H9 (cell line): Measurements from ENCODE around the gene IL4. TPM values are rescaled to one million over a fixed set of nuclear protein-coding genes. Genes with fewer than 3 reads are reported as not detected.

Source experiments
- DNase-seq: peaks from one replicate; pipeline ENCODE4 v3.0.0-alpha.2; 2017
- H2AFZ ChIP-seq: one replicate; pipeline ENCODE4 v1.6.1; 2013; ENCODE audit warnings: mild to moderate bottlenecking, low read length, control low read depth, moderate library complexity
- H2AK5ac ChIP-seq: 2 replicates; pipeline ENCODE4 v1.6.1; 2013; ENCODE audit warnings: low read length, control low read depth, mixed read lengths; ENCODE audit not compliant: insufficient read length
- H2BK120ac ChIP-seq: one replicate; pipeline ENCODE4 v1.6.1; 2013; ENCODE audit warnings: low read depth, mild to moderate bottlenecking, low read length, control low read depth, inconsistent platforms; ENCODE audit not compliant: poor library complexity, severe bottlenecking
- H2BK12ac ChIP-seq: 2 replicates; pipeline ENCODE4 v1.6.1; 2013; ENCODE audit warnings: low read length, control low read depth, mixed read lengths, low read depth; ENCODE audit not compliant: insufficient read length
- H2BK15ac ChIP-seq: 2 replicates; pipeline ENCODE4 v1.6.1; 2013; ENCODE audit warnings: low read depth, low read length, control low read depth
- H2BK20ac ChIP-seq: one replicate; pipeline ENCODE4 v1.6.1; 2013; ENCODE audit warnings: low read depth, mild to moderate bottlenecking, low read length, control low read depth, inconsistent platforms; ENCODE audit not compliant: poor library complexity, severe bottlenecking
- H2BK5ac ChIP-seq: 2 replicates; pipeline ENCODE4 v1.6.1; 2013; ENCODE audit warnings: low read length, control low read depth, mixed read lengths; ENCODE audit not compliant: insufficient read length
- H3K14ac ChIP-seq: 2 replicates; pipeline ENCODE4 v1.6.1; 2013; ENCODE audit warnings: low read length, control low read depth; ENCODE audit not compliant: insufficient read depth
- H3K18ac ChIP-seq: 2 replicates; pipeline ENCODE4 v1.6.1; 2013; ENCODE audit warnings: low read depth, mild to moderate bottlenecking, mixed read lengths, low read length, control low read depth; ENCODE audit not compliant: insufficient read length
- H3K23ac ChIP-seq: 2 replicates; pipeline ENCODE4 v1.6.1; 2013; ENCODE audit warnings: low read length, control low read depth, mixed read lengths, low read depth; ENCODE audit not compliant: insufficient read length
- H3K23me2 ChIP-seq: 2 replicates; pipeline ENCODE4 v1.6.1; 2013; ENCODE audit warnings: low read depth, mild to moderate bottlenecking, mixed read lengths, low read length, control low read depth; ENCODE audit not compliant: insufficient read length, poor library complexity, severe bottlenecking
- H3K27ac ChIP-seq: 2 replicates; pipeline ENCODE4 v1.5.1; 2013; ENCODE audit warnings: low read length, control low read depth, mixed read lengths, low read depth; ENCODE audit not compliant: insufficient read length
- H3K27me3 ChIP-seq: 2 replicates; pipeline ENCODE4 v1.6.1; 2013; ENCODE audit warnings: low read length, control low read depth, inconsistent platforms; ENCODE audit not compliant: insufficient read depth
- H3K4ac ChIP-seq: 2 replicates; pipeline ENCODE4 v1.6.1; 2013; ENCODE audit warnings: low read depth, mild to moderate bottlenecking, control low read depth, inconsistent platforms, low read length, moderate library complexity
- H3K4me1 ChIP-seq: 2 replicates; pipeline ENCODE4 v1.6.1; 2013; ENCODE audit warnings: low read length, control low read depth, inconsistent platforms; ENCODE audit not compliant: insufficient read depth
- H3K4me2 ChIP-seq: 2 replicates; pipeline ENCODE4 v1.6.1; 2013; ENCODE audit warnings: low read length, control low read depth, mixed read lengths; ENCODE audit not compliant: insufficient read length, insufficient read depth
- H3K56ac ChIP-seq: 2 replicates; pipeline ENCODE4 v1.6.1; 2013; ENCODE audit warnings: low read depth, mild to moderate bottlenecking, mixed read lengths, low read length, control low read depth; ENCODE audit not compliant: insufficient read length
- H3K79me1 ChIP-seq: 2 replicates; pipeline ENCODE4 v1.6.1; 2013; ENCODE audit warnings: low read depth, mild to moderate bottlenecking, moderate library complexity, low read length, control low read depth, inconsistent platforms; ENCODE audit not compliant: insufficient read depth, poor library complexity, severe bottlenecking
- H3K79me2 ChIP-seq: 2 replicates; pipeline ENCODE4 v1.6.1; 2013; ENCODE audit warnings: low read length, control low read depth, inconsistent platforms; ENCODE audit not compliant: insufficient read depth
- H3K9ac ChIP-seq: 2 replicates; pipeline ENCODE4 v1.6.1; 2013; ENCODE audit warnings: low read length, control low read depth, mixed read lengths; ENCODE audit not compliant: insufficient read length; ENCODE audit errors: extremely low read depth
- H3K9me3 ChIP-seq: one replicate; pipeline ENCODE4 v1.6.1; 2013; ENCODE audit warnings: low read depth, low read length, inconsistent platforms; ENCODE audit not compliant: control insufficient read depth
- H3T11ph ChIP-seq: one replicate; pipeline ENCODE4 v1.6.1; 2013; ENCODE audit warnings: mild to moderate bottlenecking, low read length, control low read depth, inconsistent platforms
- H4K20me1 ChIP-seq: one replicate; pipeline ENCODE4 v1.6.1; 2013; ENCODE audit not compliant: control insufficient read depth, insufficient read length, insufficient read depth
- H4K5ac ChIP-seq: 2 replicates; pipeline ENCODE4 v1.6.1; 2013; ENCODE audit warnings: low read depth, mild to moderate bottlenecking, mixed read lengths, low read length, control low read depth; ENCODE audit not compliant: insufficient read length
- H4K8ac ChIP-seq: replicated peaks from 2 replicates; pipeline ENCODE4 v1.6.1; 2013; ENCODE audit warnings: low read length, control low read depth, mixed read lengths, low read depth; ENCODE audit not compliant: insufficient read length
- H4K91ac ChIP-seq: 2 replicates; pipeline ENCODE4 v1.6.1; 2013; ENCODE audit warnings: low read depth, mild to moderate bottlenecking, moderate library complexity, mixed read lengths, low read length, control low read depth; ENCODE audit not compliant: insufficient read length
- H3K27ac Mint-ChIP-seq, 3 experiments: 2 replicates in 2 of 3; 3 replicates in 1 of 3; pipeline ENCODE4 v1.8.0; 2020 to 2021; ENCODE audit warnings: mixed read lengths in 3 of 3, mild to moderate bottlenecking in 1 of 3, moderate library complexity in 1 of 3
- H3K27me3 Mint-ChIP-seq: 2 replicates; pipeline ENCODE4 v1.8.0; 2021; ENCODE audit warnings: low read depth, mild to moderate bottlenecking, moderate library complexity, mixed read lengths
- H3K36me3 Mint-ChIP-seq, 3 experiments: 2 replicates in 2 of 3; 3 replicates in 1 of 3; pipeline ENCODE4 v1.8.0; 2020 to 2021; ENCODE audit warnings: low read depth in 3 of 3, mixed read lengths in 3 of 3; ENCODE audit not compliant: insufficient read depth in 1 of 3
- H3K4me1 Mint-ChIP-seq, 2 experiments: 2 replicates each; pipeline ENCODE4 v1.8.0; 2020; ENCODE audit warnings: mixed read lengths in 2 of 2
- H3K4me3 Mint-ChIP-seq, 2 experiments: 2 replicates in 1 of 2; 3 replicates in 1 of 2; pipeline ENCODE4 v1.8.0; 2020 to 2021; ENCODE audit warnings: mild to moderate bottlenecking in 2 of 2, mixed read lengths in 2 of 2, moderate library complexity in 1 of 2
- H3K9me3 Mint-ChIP-seq, 2 experiments: 2 replicates in 1 of 2; 3 replicates in 1 of 2; pipeline ENCODE4 v1.8.0; 2020; ENCODE audit warnings: mild to moderate bottlenecking in 2 of 2, mixed read lengths in 2 of 2, moderate library complexity in 1 of 2
- CTCF ChIP-seq: fragments of 200-600 bp; sonication (generic); conservative IDR thresholded peaks from 3 replicates; pipeline ENCODE4 v1.8.0; 2021; ENCODE audit warnings: antibody characterized with exemption, mild to moderate bottlenecking
- WGBS: extraction: QIAGEN DNeasy Blood & Tissue Kit; methylation state at CpG from one replicate; pipeline ENCODE4 v1.1.7; 2013; ENCODE audit warnings: missing lambda C conversion rate, low lambda C conversion rate, mixed read lengths; ENCODE audit not compliant: insufficient read length; ENCODE audit errors: extremely low coverage; 5-methylcytosine and 5-hydroxymethylcytosine counted together
- total RNA-seq: library from RNA; stranded (reverse); gene quantifications from 2 replicates; pipeline ENCODE4 v1.2.1, GENCODE V29; 2021

IL4 gene
- total RNA-seq, 1 experiment from 2014 or later = not detected

GRCh38 chr5:132704875-132705274 is 31.1 kb downstream of the IL4 start:
- no peaks in the 10 kb centered on the region for H4K20me1 ChIP-seq
- H3K18ac ChIP-seq = no peak overlapping the region
- Mint-ChIP-seq H3K4me1 (no peaks in the 10 kb centered on the region), H3K36me3 (peaks cover 3 to 25% (median 25%) of the 10 kb centered on the region in 3 experiments; a peak in 5 of 7 replicates), H3K27ac (no peak overlapping the region), H3K27me3 (no peaks in the 10 kb centered on the region), H3K4me3 (no peak overlapping the region), H3K9me3 (no peaks in the 10 kb centered on the region)
- no peak overlapping the region for H2AK5ac ChIP-seq
- H4K5ac ChIP-seq = no peak overlapping the region
- H3K27ac ChIP-seq = no peak overlapping the region
- H3K4ac ChIP-seq = no peak overlapping the region
- H3K23me2 ChIP-seq = no peaks in the 10 kb centered on the region
- H3K23ac ChIP-seq = no peak overlapping the region
- no CpG with 5 or more reads among the region's 1 CpG for WGBS
- H3K56ac ChIP-seq = no peak overlapping the region
- no peaks in the 10 kb centered on the region for H3K4me1 ChIP-seq
- DNase-seq = no peak
- no peak overlapping the region for H3K14ac ChIP-seq
- H2AFZ ChIP-seq = no peak overlapping the region
- H2BK20ac ChIP-seq = no peak overlapping the region
- no peaks in the 10 kb centered on the region for H3K79me1 ChIP-seq
- no peaks in the 10 kb centered on the region for H3K9me3 ChIP-seq
- H4K8ac ChIP-seq = no peak overlapping the region
- no peak overlapping the region for H2BK120ac ChIP-seq
- no peak overlapping the region for H2BK15ac ChIP-seq
- no peak for TF ChIP-seq CTCF
- no peaks in the 10 kb centered on the region for H3K27me3 ChIP-seq
- H3T11ph ChIP-seq = no peak overlapping the region
- H2BK5ac ChIP-seq = no peak overlapping the region
- H3K79me2 ChIP-seq = no peaks in the 10 kb centered on the region
- H4K91ac ChIP-seq = no peak overlapping the region
- H2BK12ac ChIP-seq = no peak overlapping the region
- no peak overlapping the region for H3K9ac ChIP-seq
- no peak overlapping the region for H3K4me2 ChIP-seq
